ENCODE data around the gene CAMK2N1.

CAMK2N1 gene

DNA sequence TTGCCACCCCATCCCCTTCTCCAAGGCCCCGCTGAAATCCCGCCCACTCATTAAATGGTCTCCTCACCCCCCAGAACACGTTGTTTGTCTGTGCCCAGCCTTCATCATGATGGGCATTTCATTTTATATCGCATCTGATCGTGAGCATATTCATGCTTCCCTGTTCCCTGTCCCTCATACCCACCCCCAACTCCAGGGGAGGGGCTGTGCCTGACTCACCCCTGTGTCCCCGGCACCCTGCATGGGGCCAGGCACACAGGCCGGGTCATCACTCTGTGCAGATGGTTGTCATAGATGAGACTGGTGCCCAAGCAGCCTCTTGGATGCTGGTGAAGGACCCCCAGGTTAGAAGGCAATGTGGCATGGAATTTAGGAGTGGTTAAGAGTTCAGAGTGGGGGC lies 11.0 kb downstream of the CAMK2N1 start:
- Histone ChIP-seq H3K27ac (ENCODE audit: low read depth, low read length, poor library complexity, severe bottlenecking) (no peak overlapping the region), H3K79me2 (ENCODE audit: insufficient read depth, low read length) (no peaks in the 10 kb centered on the region), H3K27me3 (ENCODE audit: insufficient read depth, low read length) (0 out of 2 replicates have a peak, but pooled peaks cover 5% of the 10 kb centered on the region), H3K4me3 (ENCODE audit: low read depth, low read length, poor library complexity, severe bottlenecking) (no peak overlapping the region), H3K9me3 (ENCODE audit: low read length) (no peaks in the 10 kb centered on the region), H3K4me1 (ENCODE audit: insufficient read depth, low read length, severe bottlenecking) (no peaks in the 10 kb centered on the region), H2AFZ (ENCODE audit: low read length) (no peak overlapping the region), H3F3A (ENCODE audit: insufficient read depth, low read length) (no peaks in the 10 kb centered on the region), H3K4me2 (ENCODE audit: low read length) (no peak overlapping the region), H3K9ac (ENCODE audit: low read length) (no peak overlapping the region), H3K9me2 (ENCODE audit: low read depth, low read length) (no peaks in the 10 kb centered on the region), H4K20me1 (ENCODE audit: insufficient read depth, low read length) (no peaks in the 10 kb centered on the region), H3K36me3 (ENCODE audit: insufficient read depth, low read length) (no peaks in the 10 kb centered on the region)
- TF ChIP-seq EZH2 (IDR thresholded peaks at IDR 0.05; ENCODE audit: borderline replicate concordance, low read length), result no peak
- no peak for TF ChIP-seq CTCF (IDR thresholded peaks at IDR 0.05; ENCODE audit: low read length)

DNA sequence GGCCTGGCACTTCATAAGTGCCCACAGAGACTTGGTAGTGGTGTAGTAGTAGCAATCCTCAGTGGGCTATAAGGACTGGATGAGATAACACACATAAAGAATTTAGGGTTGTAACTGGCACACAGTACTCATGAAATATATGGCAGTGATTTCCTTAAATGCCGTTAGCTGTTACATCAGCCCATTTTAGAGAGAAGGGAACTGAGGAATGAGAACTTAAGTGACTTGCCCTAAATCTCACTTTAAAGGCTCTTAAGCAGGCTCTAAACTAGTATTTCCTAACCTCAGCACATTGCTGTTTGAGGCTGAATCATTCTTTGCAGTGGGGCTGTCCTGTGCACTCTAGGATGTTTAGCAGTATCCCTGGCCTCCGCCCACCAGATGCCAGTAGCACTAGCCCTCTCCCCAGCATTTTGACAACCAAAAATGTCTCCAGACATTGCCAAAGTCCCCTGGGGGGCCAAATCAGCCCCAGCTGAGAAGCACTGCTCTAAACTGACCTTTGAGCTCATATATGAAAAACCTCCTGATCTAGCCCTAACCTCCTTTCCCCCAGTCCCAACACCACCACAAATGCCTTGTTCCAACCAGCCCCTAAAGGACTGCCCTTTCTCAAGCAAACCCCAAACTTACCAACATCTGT lies 11.6 kb downstream of the CAMK2N1 start:
- Histone ChIP-seq H3K9me3 (ENCODE audit: low read length) (no peaks in the 10 kb centered on the region), H4K20me1 (ENCODE audit: insufficient read depth, low read length) (no peaks in the 10 kb centered on the region), H2AFZ (ENCODE audit: low read length) (no peak overlapping the region), H3K4me3 (ENCODE audit: low read depth, low read length, poor library complexity, severe bottlenecking) (no peak overlapping the region), H3F3A (ENCODE audit: insufficient read depth, low read length) (no peaks in the 10 kb centered on the region), H3K27me3 (ENCODE audit: insufficient read depth, low read length) (0 out of 2 replicates have a peak, but pooled peaks cover 5% of the 10 kb centered on the region), H3K79me2 (ENCODE audit: insufficient read depth, low read length) (no peaks in the 10 kb centered on the region), H3K4me2 (ENCODE audit: low read length) (no peak overlapping the region), H3K36me3 (ENCODE audit: insufficient read depth, low read length) (no peaks in the 10 kb centered on the region), H3K27ac (ENCODE audit: low read depth, low read length, poor library complexity, severe bottlenecking) (no peak overlapping the region), H3K9me2 (ENCODE audit: low read depth, low read length) (no peaks in the 10 kb centered on the region), H3K9ac (ENCODE audit: low read length) (no peak overlapping the region), H3K4me1 (ENCODE audit: insufficient read depth, low read length, severe bottlenecking) (no peaks in the 10 kb centered on the region)
- TF ChIP-seq CTCF (IDR thresholded peaks at IDR 0.05; ENCODE audit: low read length) (no peak), EZH2 (IDR thresholded peaks at IDR 0.05; ENCODE audit: borderline replicate concordance, low read length) (no peak)

- Histone ChIP-seq H3K9me3 (ENCODE audit: low read length) (no peaks in the 10 kb centered on the region), H3K4me2 (ENCODE audit: low read length) (no peak overlapping the region), H3K9ac (ENCODE audit: low read length) (no peak overlapping the region), H3K4me3 (ENCODE audit: low read depth, low read length, poor library complexity, severe bottlenecking) (no peak overlapping the region), H3K79me2 (ENCODE audit: insufficient read depth, low read length) (no peaks in the 10 kb centered on the region), H3F3A (ENCODE audit: insufficient read depth, low read length) (no peaks in the 10 kb centered on the region), H3K36me3 (ENCODE audit: insufficient read depth, low read length) (no peaks in the 10 kb centered on the region), H3K27ac (ENCODE audit: low read depth, low read length, poor library complexity, severe bottlenecking) (no peak overlapping the region), H3K27me3 (ENCODE audit: insufficient read depth, low read length) (0 out of 2 replicates have a peak, but pooled peaks cover 5% of the 10 kb centered on the region), H3K9me2 (ENCODE audit: low read depth, low read length) (no peaks in the 10 kb centered on the region), H4K20me1 (ENCODE audit: insufficient read depth, low read length) (no peaks in the 10 kb centered on the region), H2AFZ (ENCODE audit: low read length) (no peak overlapping the region), H3K4me1 (ENCODE audit: insufficient read depth, low read length, severe bottlenecking) (no peaks in the 10 kb centered on the region)
- no peak for TF ChIP-seq EZH2 (IDR thresholded peaks at IDR 0.05; ENCODE audit: borderline replicate concordance, low read length)
- TF ChIP-seq CTCF (IDR thresholded peaks at IDR 0.05; ENCODE audit: low read length), result no peak
Observed at GRCh38 chr1:20473894-20474293, 12.1 kb downstream of the CAMK2N1 start.

All from OCI-LY1 (cell line).